ENCODE data around the gene HSD3B7.

GRCh38 chr16:30951193-30951592, 33.8 kb upstream of the HSD3B7 start:
- TF ChIP-seq POLR2AphosphoS5 (IDR thresholded peaks at IDR 0.05; ENCODE audit: low read depth, low read length): no peak
- no peak for TF ChIP-seq POLR2A (IDR thresholded peaks at IDR 0.05; ENCODE audit: low read depth, low read length)
- TF ChIP-seq TAF1 (IDR thresholded peaks at IDR 0.05; ENCODE audit: borderline replicate concordance, low read depth, low read length): no peak
